HepG2 (cell line): ENCODE results near the gene TK1. TPM values are rescaled to one million over a fixed set of nuclear protein-coding genes. Genes with fewer than 3 reads are reported as not detected.

Source experiments
- ASH2L ChIP-seq: fragments of 300-600, 200-600 bp; sonication (generic); IDR thresholded peaks from 2 replicates; pipeline ENCODE4 v1.7.0; 2017; ENCODE audit warnings: low read depth, mild to moderate bottlenecking, moderate library complexity, mixed read lengths, low read length; ENCODE audit not compliant: insufficient read length
- BCLAF1 ChIP-seq: fragments of 450-650 bp; IDR thresholded peaks from 2 replicates; pipeline ENCODE4 v1.6.1; 2017; ENCODE audit warnings: mild to moderate bottlenecking
- CCAR2 ChIP-seq: fragments of 200-400 bp; formaldehyde crosslinking; optimal IDR thresholded peaks from 2 replicates; pipeline ENCODE3; 2018; ENCODE audit warnings: low read depth, mild to moderate bottlenecking, low read length, moderate library complexity
- GLI4 ChIP-seq: sonication (generic); formaldehyde crosslinking; IDR thresholded peaks from 2 replicates; pipeline ENCODE4 v1.5.1; 2020; ENCODE audit warnings: missing genetic modification reagents, mild to moderate bottlenecking, moderate library complexity, borderline replicate concordance
- HIC2 ChIP-seq: sonication (generic); formaldehyde crosslinking; IDR thresholded peaks from 2 replicates; pipeline ENCODE4 v1.9.0; 2022; ENCODE audit warnings: low read depth, missing genetic modification reagents
- KDM6A ChIP-seq: IDR thresholded peaks from 2 replicates; pipeline ENCODE4 v1.6.1; 2016; ENCODE audit warnings: low read depth
- MBNL3 ChIP-seq: fragments of 250-450 bp; sonication (Bioruptor Pico); conservative IDR thresholded peaks from 2 replicates; pipeline ENCODE4 v1.8.0; 2022; ENCODE audit warnings: mild to moderate bottlenecking, inconsistent platforms
- MXD4 ChIP-seq: IDR thresholded peaks from 2 replicates; pipeline ENCODE4 v1.6.1; 2016; ENCODE audit warnings: mild to moderate bottlenecking, missing biosample characterization, missing genetic modification reagents
- NR0B2 ChIP-seq: sonication (generic); formaldehyde crosslinking; IDR thresholded peaks from 2 replicates; pipeline ENCODE4 v1.4.0; 2020; ENCODE audit warnings: mild to moderate bottlenecking, missing genetic modification reagents
- PATZ1 ChIP-seq: sonication (generic); formaldehyde crosslinking; IDR thresholded peaks from 2 replicates; pipeline ENCODE4 v1.4.0; 2020; ENCODE audit warnings: missing genetic modification reagents
- PRPF4 ChIP-seq: fragments of 200-400 bp; formaldehyde crosslinking; IDR thresholded peaks from 2 replicates; pipeline ENCODE4 v1.6.1; 2016; ENCODE audit warnings: low read length, low read depth; ENCODE audit not compliant: poor library complexity, severe bottlenecking
- RARA ChIP-seq: IDR thresholded peaks from 2 replicates; pipeline ENCODE4 v1.6.1; 2016; ENCODE audit warnings: missing genetic modification reagents, missing compliant biosample characterization
- RBFOX2 ChIP-seq: fragments of 200-400 bp; formaldehyde crosslinking; IDR thresholded peaks from 2 replicates; pipeline ENCODE4 v1.6.1; 2017; ENCODE audit warnings: low read depth, mild to moderate bottlenecking, low read length
- RXRA ChIP-seq: sonication (generic); formaldehyde crosslinking; IDR thresholded peaks from 2 replicates; pipeline ENCODE4 v1.5.1; 2020; ENCODE audit warnings: missing genetic modification reagents
- SIN3A ChIP-seq: IDR thresholded peaks from 2 replicates; pipeline ENCODE4 v1.6.1; 2011; ENCODE audit warnings: low read depth, mild to moderate bottlenecking, control low read depth, low read length, borderline replicate concordance
- ZFY ChIP-seq: sonication (generic); formaldehyde crosslinking; IDR thresholded peaks from 2 replicates; pipeline ENCODE4 v1.4.0; 2020; ENCODE audit warnings: missing genetic modification reagents
- ZKSCAN8 ChIP-seq: IDR thresholded peaks from 2 replicates; pipeline ENCODE4 v1.6.1; 2016; ENCODE audit warnings: borderline replicate concordance, missing genetic modification reagents, missing compliant biosample characterization
- ZNF354B ChIP-seq: sonication (generic); formaldehyde crosslinking; IDR thresholded peaks from 2 replicates; pipeline ENCODE4 v1.8.0; 2022; ENCODE audit warnings: mild to moderate bottlenecking, missing genetic modification reagents
- ZNF589 ChIP-seq: sonication (generic); formaldehyde crosslinking; conservative IDR thresholded peaks from 2 replicates; pipeline ENCODE4 v1.8.0; 2022; ENCODE audit warnings: mild to moderate bottlenecking, moderate library complexity, missing genetic modification reagents
- ZNF761 ChIP-seq: sonication (generic); formaldehyde crosslinking; conservative IDR thresholded peaks from 2 replicates; pipeline ENCODE4 v1.4.0; 2020; ENCODE audit warnings: mild to moderate bottlenecking, missing genetic modification reagents
- ZNF773 ChIP-seq: sonication (generic); formaldehyde crosslinking; IDR thresholded peaks from 2 replicates; pipeline ENCODE4 v1.4.0; 2020; ENCODE audit warnings: missing genetic modification reagents, borderline replicate concordance
- ZSCAN31 ChIP-seq: sonication (generic); formaldehyde crosslinking; IDR thresholded peaks from 2 replicates; pipeline ENCODE4 v1.5.0; 2020; ENCODE audit warnings: low read depth, mild to moderate bottlenecking, missing genetic modification reagents
- ZZZ3 ChIP-seq: sonication (generic); formaldehyde crosslinking; IDR thresholded peaks from 2 replicates; pipeline ENCODE4 v1.4.0; 2020; ENCODE audit warnings: missing genetic modification reagents, mild to moderate bottlenecking, borderline replicate concordance
- polyA plus RNA-seq, 8 experiments: library from polyadenylated mRNA; depleted of rRNA in 3 of 8; stranded (reverse) in 7 of 8; unstranded in 1 of 8; fragments of >200 nt; fragmentation: Illumina TruSeq in 4 of 8; extraction: Trizol in 4 of 8; gene quantifications; 2 replicates each; pipeline versions ENCODE4 v1.2.1 to v1.2.3, GENCODE V29; 2011 to 2016; ENCODE audit warnings: low read depth in 4 of 8, missing spikeins in 1 of 8, mixed read lengths in 1 of 8; ENCODE audit not compliant: insufficient read depth in 1 of 8
- total RNA-seq, 5 experiments: library from RNA; depleted of rRNA; stranded (reverse); fragments of >200 nt; fragmentation: Illumina TruSeq; extraction: Trizol; gene quantifications; 2 replicates each; pipeline ENCODE4 v1.2.3, GENCODE V29; 2016; ENCODE audit warnings: low read depth in 1 of 5

The TK1 gene
- total and polyA plus RNA-seq, 2 of the 13 experiments (the other 11 are each of a cell fraction or from before 2014, with no cell fraction given) = 45.0 to 96.0 TPM

GRCh38 chr17:78127239-78127887 lies 59.5 kb downstream of the TK1 start (continued):
- TF ChIP-seq RXRA (CRISPR knock-in tag) (peak; percentile 98), HIC2 (CRISPR knock-in tag) (peak; percentile 62), ZNF773 (CRISPR knock-in tag) (no peak), ZNF354B (CRISPR knock-in tag) (peak; percentile 77; the same call in 1 of the 2 replicates), CCAR2 (no peak), ZKSCAN8 (CRISPR knock-in tag) (no peak), KDM6A (CRISPR knock-in tag) (peak; percentile 33), ZNF589 (CRISPR knock-in tag) (0 out of 2 replicates have a peak, but pooled peaks have one; percentile 37), ZNF761 (CRISPR knock-in tag) (peak; percentile 70; the same call in 1 of the 2 replicates), MXD4 (CRISPR knock-in tag) (peak; percentile 77), ZZZ3 (CRISPR knock-in tag) (peak; percentile 59; the same call in 1 of the 2 replicates), ZFY (CRISPR knock-in tag) (peak; percentile 63), PATZ1 (CRISPR knock-in tag) (peak; percentile 97), MBNL3 (CRISPR knock-in tag) (no peak), RARA (CRISPR knock-in tag) (peak; percentile 89), SIN3A (peak; percentile 69; the same call in 1 of the 2 replicates), ZSCAN31 (CRISPR knock-in tag) (peak; percentile 69; the same call in 1 of the 2 replicates), PRPF4 (peak; percentile 38), ASH2L (no peak), NR0B2 (CRISPR knock-in tag) (no peak), RBFOX2 (peak; percentile 82), GLI4 (CRISPR knock-in tag) (0 out of 2 replicates have a peak, but pooled peaks have one; percentile 86), BCLAF1 (no peak)
